Measurements from ENCODE around the gene PRR29.

- TF ChIP-seq CTCF (conservative IDR thresholded peaks at IDR 0.05; ENCODE audit: low read depth, low read length) (no peak), EZH2 (IDR thresholded peaks at IDR 0.05; ENCODE audit: borderline replicate concordance, low read depth, low read length, poor library complexity, severe bottlenecking) (no peak)
These were observed 9.7 kb downstream of the PRR29 start for GRCh38 chr17:64007838-64008282.
